Loucy (cell line): Measurements from ENCODE around the gene NUP85.
"Not testable (repeated sequence)": the region's sequence is repeated elsewhere in the genome, so short reads cannot be mapped to it uniquely, and the experiment has no call there.

Source experiments
- H2AFZ ChIP-seq: fragments of 200-600 bp; sonication (generic); 2 replicates; pipeline ENCODE4 v1.6.0; 2016; ENCODE audit warnings: antibody characterized with exemption, mild to moderate bottlenecking, low read length, moderate library complexity
- H3F3A ChIP-seq: fragments of 200-600 bp; 2 replicates; pipeline ENCODE4 v1.6.0; 2016; ENCODE audit warnings: antibody characterized with exemption, low read depth, mild to moderate bottlenecking
- H3K27me3 ChIP-seq: fragments of 200-600 bp; sonication (generic); 2 replicates; pipeline ENCODE4 v1.6.1; 2014; ENCODE audit warnings: low read length, mild to moderate bottlenecking; ENCODE audit not compliant: insufficient read depth, poor library complexity, severe bottlenecking
- H3K36me3 ChIP-seq: fragments of 200-600 bp; sonication (generic); 2 replicates; pipeline ENCODE4 v1.6.1; 2016; ENCODE audit warnings: low read length; ENCODE audit not compliant: insufficient read depth
- H3K4me1 ChIP-seq: fragments of 200-600 bp; sonication (generic); 2 replicates; pipeline ENCODE4 v1.5.1; 2014; ENCODE audit warnings: low read length, mild to moderate bottlenecking; ENCODE audit not compliant: insufficient read depth, poor library complexity, severe bottlenecking
- H3K4me2 ChIP-seq: fragments of 200-600 bp; sonication (generic); 2 replicates; pipeline ENCODE4 v1.6.0; 2014; ENCODE audit warnings: antibody characterized with exemption, low read length, low read depth, mild to moderate bottlenecking; ENCODE audit not compliant: poor library complexity, severe bottlenecking
- H3K4me3 ChIP-seq: fragments of 200-600 bp; sonication (generic); 2 replicates; pipeline ENCODE4 v1.5.1; 2014; ENCODE audit warnings: low read length, mild to moderate bottlenecking, mixed read lengths; ENCODE audit not compliant: poor library complexity, severe bottlenecking
- H3K79me2 ChIP-seq: fragments of 200-600 bp; sonication (generic); 2 replicates; pipeline ENCODE4 v1.6.1; 2014; ENCODE audit warnings: low read length; ENCODE audit not compliant: insufficient read depth
- H3K9ac ChIP-seq: fragments of 200-600 bp; sonication (generic); 2 replicates; pipeline ENCODE4 v1.6.0; 2014; ENCODE audit warnings: mild to moderate bottlenecking, low read depth, low read length, moderate library complexity; ENCODE audit not compliant: poor library complexity, severe bottlenecking
- H3K9me2 ChIP-seq: fragments of 200-600 bp; sonication (generic); replicated peaks from 2 replicates; pipeline ENCODE4 v1.6.1; 2016; ENCODE audit warnings: low read depth, low read length, mixed read lengths
- H3K9me3 ChIP-seq: fragments of 200-600 bp; sonication (generic); 2 replicates; pipeline ENCODE4 v1.6.1; 2014; ENCODE audit warnings: mild to moderate bottlenecking, antibody characterized with exemption, low read length, low read depth; ENCODE audit not compliant: insufficient read depth
- H4K20me1 ChIP-seq: fragments of 200-600 bp; sonication (generic); 2 replicates; pipeline ENCODE4 v1.6.0; 2014; ENCODE audit warnings: antibody characterized with exemption, low read length, mild to moderate bottlenecking; ENCODE audit not compliant: insufficient read depth, poor library complexity, severe bottlenecking
- EZH2phosphoT487 ChIP-seq: fragments of 200-600 bp; IDR thresholded peaks from 2 replicates; pipeline ENCODE4 v1.6.1; 2018; ENCODE audit warnings: antibody characterized with exemption, mild to moderate bottlenecking, moderate library complexity, borderline replicate concordance
- TF ChIP-seq, protein P1 (sequence below): fragments of 200-600 bp; sonication (generic); conservative IDR thresholded peaks from 2 replicates; pipeline ENCODE4 v1.5.1; 2014; ENCODE audit warnings: mild to moderate bottlenecking, antibody characterized with exemption, low read length

NUP85 gene

DNA sequence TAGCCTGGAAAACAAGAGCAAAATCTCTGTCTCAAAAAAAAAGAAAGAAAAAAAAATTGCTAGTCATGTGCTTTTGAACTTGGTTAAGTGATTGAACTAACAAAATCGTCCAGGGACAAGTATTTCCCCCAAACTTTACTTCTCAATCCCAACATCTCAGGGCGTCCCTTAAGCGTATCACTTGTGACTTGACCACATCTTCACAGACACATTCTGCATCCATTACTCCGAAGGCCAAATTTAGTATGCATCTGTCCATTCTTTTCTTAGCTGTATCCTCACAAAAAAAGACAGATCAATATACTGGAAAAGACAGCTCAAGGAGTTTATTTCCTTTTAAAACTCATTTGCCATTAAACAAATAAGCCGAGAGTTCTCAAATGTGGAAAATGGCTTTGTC, 45.3 kb upstream of the NUP85 start:
- Histone ChIP-seq H2AFZ (no peak overlapping the region), H3K4me1 (peaks cover 4% of the 10 kb centered on the region), H3F3A (no peaks in the 10 kb centered on the region; the same call in 1 of the 2 replicates), H3K4me3 (no peak overlapping the region), H3K9me3 (no peaks in the 10 kb centered on the region), H3K9me2 (no peaks in the 10 kb centered on the region), H4K20me1 (no peaks in the 10 kb centered on the region), H3K4me2 (no peak overlapping the region), H3K27me3 (no peaks in the 10 kb centered on the region), H3K79me2 (no peaks in the 10 kb centered on the region), H3K36me3 (peaks cover 9% of the 10 kb centered on the region; the same call in 1 of the 2 replicates), H3K9ac (no peak overlapping the region)
- no peak for TF ChIP-seq EZH2phosphoT487
- TF ChIP-seq, protein P1, sequence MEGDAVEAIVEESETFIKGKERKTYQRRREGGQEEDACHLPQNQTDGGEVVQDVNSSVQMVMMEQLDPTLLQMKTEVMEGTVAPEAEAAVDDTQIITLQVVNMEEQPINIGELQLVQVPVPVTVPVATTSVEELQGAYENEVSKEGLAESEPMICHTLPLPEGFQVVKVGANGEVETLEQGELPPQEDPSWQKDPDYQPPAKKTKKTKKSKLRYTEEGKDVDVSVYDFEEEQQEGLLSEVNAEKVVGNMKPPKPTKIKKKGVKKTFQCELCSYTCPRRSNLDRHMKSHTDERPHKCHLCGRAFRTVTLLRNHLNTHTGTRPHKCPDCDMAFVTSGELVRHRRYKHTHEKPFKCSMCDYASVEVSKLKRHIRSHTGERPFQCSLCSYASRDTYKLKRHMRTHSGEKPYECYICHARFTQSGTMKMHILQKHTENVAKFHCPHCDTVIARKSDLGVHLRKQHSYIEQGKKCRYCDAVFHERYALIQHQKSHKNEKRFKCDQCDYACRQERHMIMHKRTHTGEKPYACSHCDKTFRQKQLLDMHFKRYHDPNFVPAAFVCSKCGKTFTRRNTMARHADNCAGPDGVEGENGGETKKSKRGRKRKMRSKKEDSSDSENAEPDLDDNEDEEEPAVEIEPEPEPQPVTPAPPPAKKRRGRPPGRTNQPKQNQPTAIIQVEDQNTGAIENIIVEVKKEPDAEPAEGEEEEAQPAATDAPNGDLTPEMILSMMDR, result no peak

DNA sequence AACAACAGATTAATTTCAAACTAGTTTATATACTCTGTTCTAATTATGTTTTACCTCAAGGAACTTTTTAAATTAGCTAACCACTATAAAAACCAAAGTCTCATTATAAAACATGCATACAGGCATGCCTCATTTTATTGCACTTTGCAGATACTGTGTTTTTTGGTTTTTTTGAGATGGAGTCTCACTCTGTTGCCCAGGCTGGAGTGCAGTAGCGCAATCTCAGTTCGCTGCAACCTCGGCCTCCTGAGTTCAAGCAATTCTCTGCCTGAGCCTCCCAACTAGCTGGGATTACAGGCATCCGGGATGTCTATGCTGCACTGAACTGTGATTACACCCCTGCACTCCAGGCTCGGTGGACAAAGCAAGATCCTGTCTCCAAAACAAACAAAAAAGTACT, 42.4 kb upstream of the NUP85 start:
- H3K4me3 ChIP-seq, result no peak overlapping the region
- no peaks in the 10 kb centered on the region for H3K9me2 ChIP-seq
- H3K9me3 ChIP-seq, result no peaks in the 10 kb centered on the region
- no peak overlapping the region for H2AFZ ChIP-seq
- TF ChIP-seq EZH2phosphoT487, result no peak
- TF ChIP-seq, protein P1, result no peak
- peaks cover 32% of the 10 kb centered on the region; the same call in 1 of the 2 replicates for H3K36me3 ChIP-seq
- no peaks in the 10 kb centered on the region for H3K27me3 ChIP-seq
- H3K4me1 ChIP-seq, result no peaks in the 10 kb centered on the region
- peaks cover 5% of the 10 kb centered on the region; the same call in 1 of the 2 replicates for H3K79me2 ChIP-seq
- no peak overlapping the region for H3K9ac ChIP-seq
- no peaks in the 10 kb centered on the region; the same call in 1 of the 2 replicates for H3F3A ChIP-seq
- H4K20me1 ChIP-seq, result no peaks in the 10 kb centered on the region
- no peak overlapping the region for H3K4me2 ChIP-seq

DNA sequence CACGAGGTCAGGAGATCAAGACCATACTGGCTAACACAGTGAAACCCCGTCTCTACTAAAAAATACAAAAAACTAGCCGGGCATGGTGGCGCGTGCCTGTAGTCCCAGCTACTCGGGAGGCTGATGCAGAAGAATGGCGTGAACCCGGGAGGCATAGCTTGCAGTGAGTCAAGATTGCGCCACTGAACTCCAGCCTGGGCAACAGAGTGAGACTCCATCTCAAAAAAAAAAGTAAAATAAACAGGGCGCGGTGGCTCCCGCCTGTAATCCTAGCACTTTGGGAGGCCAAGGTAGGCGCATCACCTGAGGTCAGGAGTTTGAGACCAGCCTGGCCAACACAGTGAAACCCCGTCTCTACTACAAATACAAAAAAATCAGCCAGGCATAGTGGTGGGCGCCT, 40.9 kb upstream of the NUP85 start:
- Histone ChIP-seq H3K79me2 (peaks cover 20% of the 10 kb centered on the region; the same call in 1 of the 2 replicates), H3K36me3 (peaks cover 42% of the 10 kb centered on the region; the same call in 1 of the 2 replicates)
- not testable (repeated sequence) for H3K9me2 ChIP-seq, H3K4me1 ChIP-seq, H3K9ac ChIP-seq, H3K4me2 ChIP-seq, H2AFZ ChIP-seq, H4K20me1 ChIP-seq, H3K27me3 ChIP-seq, H3K4me3 ChIP-seq, H3K9me3 ChIP-seq, H3F3A ChIP-seq

GRCh38 chr17:75168998-75169397, 36.5 kb upstream of the NUP85 start:
- no peaks in the 10 kb centered on the region for H3K9me3 ChIP-seq
- H3F3A ChIP-seq, result peaks cover 5% of the 10 kb centered on the region; the same call in 1 of the 2 replicates
- H3K27me3 ChIP-seq, result no peaks in the 10 kb centered on the region
- peaks cover 6% of the 10 kb centered on the region for H3K4me1 ChIP-seq
- peaks cover 63% of the 10 kb centered on the region for H3K79me2 ChIP-seq
- H3K36me3 ChIP-seq, result peaks cover 70% of the 10 kb centered on the region
- peaks cover 45% of the 10 kb centered on the region for H4K20me1 ChIP-seq
- H3K9me2 ChIP-seq, result no peaks in the 10 kb centered on the region
- H2AFZ ChIP-seq, result no peak overlapping the region
- H3K4me3 ChIP-seq, result no peak overlapping the region
- H3K9ac ChIP-seq, result no peak overlapping the region
- TF ChIP-seq EZH2phosphoT487, result no peak
- TF ChIP-seq, protein P1, result no peak
- no peak overlapping the region for H3K4me2 ChIP-seq
